GM12865 (cell line): ENCODE measurements around the gene ADRB1.
A peak's percentile ranks its signal among the peaks of the same experiment; 100 is the strongest.

Experiments used
- DNase-seq: peaks from one replicate; pipeline ENCODE4 v3.0.0; 2010; ENCODE audit warnings: low read depth
- H3K4me3 ChIP-seq: 2 replicates; pipeline ENCODE4 v1.5.1; 2011; ENCODE audit warnings: mild to moderate bottlenecking, low read depth, low read length, control low read depth
- TF ChIP-seq, protein P1 (sequence below): IDR thresholded peaks from 2 replicates; pipeline ENCODE4 v1.5.1; 2011; ENCODE audit warnings: low read length, control low read depth, low read depth, inconsistent platforms; ENCODE audit not compliant: insufficient read depth; ENCODE audit errors: missing control alignments

Gene ADRB1

DNA sequence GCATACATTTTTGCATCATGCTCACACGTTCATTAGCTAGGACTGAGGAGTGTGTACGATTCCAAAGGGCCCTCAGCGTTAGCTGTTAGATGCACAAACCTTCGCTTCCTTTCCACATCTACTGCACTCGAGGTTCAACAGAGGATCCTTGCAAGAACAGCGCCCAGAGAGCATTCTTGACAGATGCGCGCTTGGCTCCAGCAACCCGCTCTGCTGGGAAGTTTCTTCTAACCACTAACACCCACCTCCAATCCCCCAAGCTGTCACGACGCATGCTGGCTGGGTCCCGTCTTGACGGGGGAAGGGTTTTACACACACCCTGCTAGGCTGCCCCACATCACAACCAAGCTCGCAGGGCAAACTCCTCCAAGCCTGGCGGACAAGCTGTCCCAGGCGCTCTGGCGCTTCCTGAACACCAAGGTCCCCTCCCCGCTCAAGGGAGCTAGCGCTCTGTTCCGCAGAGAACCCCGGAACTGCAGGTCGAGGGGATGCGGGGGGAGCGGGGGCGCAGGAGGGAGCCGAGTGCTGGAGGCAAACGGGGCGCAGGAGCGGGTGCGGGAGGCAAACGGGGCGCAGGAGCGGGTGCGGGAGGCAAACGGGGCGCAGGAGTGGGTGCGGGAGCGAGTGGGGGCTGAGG lies 653 bp upstream of the ADRB1 start:
- H3K4me3 ChIP-seq = peak overlapping the region; percentile 88
- TF ChIP-seq, protein P1, sequence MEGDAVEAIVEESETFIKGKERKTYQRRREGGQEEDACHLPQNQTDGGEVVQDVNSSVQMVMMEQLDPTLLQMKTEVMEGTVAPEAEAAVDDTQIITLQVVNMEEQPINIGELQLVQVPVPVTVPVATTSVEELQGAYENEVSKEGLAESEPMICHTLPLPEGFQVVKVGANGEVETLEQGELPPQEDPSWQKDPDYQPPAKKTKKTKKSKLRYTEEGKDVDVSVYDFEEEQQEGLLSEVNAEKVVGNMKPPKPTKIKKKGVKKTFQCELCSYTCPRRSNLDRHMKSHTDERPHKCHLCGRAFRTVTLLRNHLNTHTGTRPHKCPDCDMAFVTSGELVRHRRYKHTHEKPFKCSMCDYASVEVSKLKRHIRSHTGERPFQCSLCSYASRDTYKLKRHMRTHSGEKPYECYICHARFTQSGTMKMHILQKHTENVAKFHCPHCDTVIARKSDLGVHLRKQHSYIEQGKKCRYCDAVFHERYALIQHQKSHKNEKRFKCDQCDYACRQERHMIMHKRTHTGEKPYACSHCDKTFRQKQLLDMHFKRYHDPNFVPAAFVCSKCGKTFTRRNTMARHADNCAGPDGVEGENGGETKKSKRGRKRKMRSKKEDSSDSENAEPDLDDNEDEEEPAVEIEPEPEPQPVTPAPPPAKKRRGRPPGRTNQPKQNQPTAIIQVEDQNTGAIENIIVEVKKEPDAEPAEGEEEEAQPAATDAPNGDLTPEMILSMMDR = no peak
- DNase-seq = peak; percentile 59

DNA sequence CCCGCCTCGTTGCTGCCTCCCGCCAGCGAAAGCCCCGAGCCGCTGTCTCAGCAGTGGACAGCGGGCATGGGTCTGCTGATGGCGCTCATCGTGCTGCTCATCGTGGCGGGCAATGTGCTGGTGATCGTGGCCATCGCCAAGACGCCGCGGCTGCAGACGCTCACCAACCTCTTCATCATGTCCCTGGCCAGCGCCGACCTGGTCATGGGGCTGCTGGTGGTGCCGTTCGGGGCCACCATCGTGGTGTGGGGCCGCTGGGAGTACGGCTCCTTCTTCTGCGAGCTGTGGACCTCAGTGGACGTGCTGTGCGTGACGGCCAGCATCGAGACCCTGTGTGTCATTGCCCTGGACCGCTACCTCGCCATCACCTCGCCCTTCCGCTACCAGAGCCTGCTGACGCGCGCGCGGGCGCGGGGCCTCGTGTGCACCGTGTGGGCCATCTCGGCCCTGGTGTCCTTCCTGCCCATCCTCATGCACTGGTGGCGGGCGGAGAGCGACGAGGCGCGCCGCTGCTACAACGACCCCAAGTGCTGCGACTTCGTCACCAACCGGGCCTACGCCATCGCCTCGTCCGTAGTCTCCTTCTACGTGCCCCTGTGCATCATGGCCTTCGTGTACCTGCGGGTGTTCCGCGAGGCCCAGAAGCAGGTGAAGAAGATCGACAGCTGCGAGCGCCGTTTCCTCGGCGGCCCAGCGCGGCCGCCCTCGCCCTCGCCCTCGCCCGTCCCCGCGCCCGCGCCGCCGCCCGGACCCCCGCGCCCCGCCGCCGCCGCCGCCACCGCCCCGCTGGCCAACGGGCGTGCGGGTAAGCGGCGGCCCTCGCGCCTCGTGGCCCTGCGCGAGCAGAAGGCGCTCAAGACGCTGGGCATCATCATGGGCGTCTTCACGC lies 825 bp downstream of the ADRB1 start:
- no peak for DNase-seq
- peak overlapping the region; percentile 88 for H3K4me3 ChIP-seq
- TF ChIP-seq, protein P1 = no peak

DNA sequence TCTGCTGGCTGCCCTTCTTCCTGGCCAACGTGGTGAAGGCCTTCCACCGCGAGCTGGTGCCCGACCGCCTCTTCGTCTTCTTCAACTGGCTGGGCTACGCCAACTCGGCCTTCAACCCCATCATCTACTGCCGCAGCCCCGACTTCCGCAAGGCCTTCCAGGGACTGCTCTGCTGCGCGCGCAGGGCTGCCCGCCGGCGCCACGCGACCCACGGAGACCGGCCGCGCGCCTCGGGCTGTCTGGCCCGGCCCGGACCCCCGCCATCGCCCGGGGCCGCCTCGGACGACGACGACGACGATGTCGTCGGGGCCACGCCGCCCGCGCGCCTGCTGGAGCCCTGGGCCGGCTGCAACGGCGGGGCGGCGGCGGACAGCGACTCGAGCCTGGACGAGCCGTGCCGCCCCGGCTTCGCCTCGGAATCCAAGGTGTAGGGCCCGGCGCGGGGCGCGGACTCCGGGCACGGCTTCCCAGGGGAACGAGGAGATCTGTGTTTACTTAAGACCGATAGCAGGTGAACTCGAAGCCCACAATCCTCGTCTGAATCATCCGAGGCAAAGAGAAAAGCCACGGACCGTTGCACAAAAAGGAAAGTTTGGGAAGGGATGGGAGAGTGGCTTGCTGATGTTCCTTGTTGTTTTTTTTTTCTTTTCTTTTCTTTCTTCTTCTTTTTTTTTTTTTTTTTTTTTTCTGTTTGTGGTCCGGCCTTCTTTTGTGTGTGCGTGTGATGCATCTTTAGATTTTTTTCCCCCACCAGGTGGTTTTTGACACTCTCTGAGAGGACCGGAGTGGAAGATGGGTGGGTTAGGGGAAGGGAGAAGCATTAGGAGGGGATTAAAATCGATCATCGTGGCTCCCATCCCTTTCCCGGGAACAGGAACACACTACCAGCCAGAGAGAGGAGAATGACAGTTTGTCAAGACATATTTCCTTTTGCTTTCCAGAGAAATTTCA lies 1.7 kb downstream of the ADRB1 start:
- peak; percentile 38 for DNase-seq
- H3K4me3 ChIP-seq = peak overlapping the region; percentile 28

DNA sequence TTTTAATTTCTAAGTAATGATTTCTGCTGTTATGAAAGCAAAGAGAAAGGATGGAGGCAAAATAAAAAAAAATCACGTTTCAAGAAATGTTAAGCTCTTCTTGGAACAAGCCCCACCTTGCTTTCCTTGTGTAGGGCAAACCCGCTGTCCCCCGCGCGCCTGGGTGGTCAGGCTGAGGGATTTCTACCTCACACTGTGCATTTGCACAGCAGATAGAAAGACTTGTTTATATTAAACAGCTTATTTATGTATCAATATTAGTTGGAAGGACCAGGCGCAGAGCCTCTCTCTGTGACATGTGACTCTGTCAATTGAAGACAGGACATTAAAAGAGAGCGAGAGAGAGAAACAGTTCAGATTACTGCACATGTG lies 2.4 kb downstream of the ADRB1 start:
- no peak for DNase-seq
- peak overlapping the region; percentile 28 for H3K4me3 ChIP-seq
- TF ChIP-seq, protein P1 = no peak

More for the DNA sequence above, 1.7 kb downstream of the ADRB1 start:
- TF ChIP-seq, protein P1 = no peak

DNA sequence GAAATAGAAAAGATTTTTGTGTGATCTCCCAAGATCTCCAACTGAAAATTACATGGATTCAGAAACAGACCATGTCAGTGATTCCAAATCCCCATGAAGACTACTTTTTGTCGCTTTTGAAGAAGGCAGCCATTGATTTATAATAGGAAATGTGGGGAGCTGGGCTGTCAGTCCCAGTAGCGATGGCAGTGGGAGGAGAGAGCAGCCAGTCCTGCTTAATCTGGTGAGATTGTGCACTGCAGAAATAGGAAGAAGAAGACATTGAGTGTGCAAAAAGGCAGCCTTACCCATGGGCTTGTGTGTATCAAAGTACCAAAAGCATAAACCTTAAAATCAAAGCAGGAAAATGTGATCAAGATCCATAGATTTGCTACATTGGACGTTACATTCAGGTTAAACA lies 4.8 kb downstream of the ADRB1 start:
- TF ChIP-seq, protein P1 = no peak
- no peak overlapping the region for H3K4me3 ChIP-seq
- no peak for DNase-seq

DNA sequence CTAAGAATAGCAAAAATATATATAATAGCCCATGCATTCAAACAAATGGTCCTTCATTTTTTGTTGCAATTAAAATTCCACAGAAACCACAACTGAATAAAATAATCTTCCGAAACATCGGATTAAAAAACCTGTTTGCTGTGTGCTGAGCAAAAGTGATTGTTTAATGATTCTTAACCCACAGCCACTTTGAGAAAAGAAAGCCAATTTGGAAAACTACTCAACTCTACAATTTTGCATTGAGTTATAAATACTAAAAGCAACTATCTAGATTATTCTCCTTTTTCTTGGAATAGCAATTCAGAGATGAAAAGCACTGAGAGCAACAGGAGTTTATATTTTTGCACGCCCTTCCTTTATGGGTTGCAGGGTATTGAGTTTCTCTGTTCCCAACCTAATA lies 8.0 kb downstream of the ADRB1 start:
- DNase-seq = no peak
- TF ChIP-seq, protein P1 = no peak
- no peak overlapping the region for H3K4me3 ChIP-seq
